Measurements from ENCODE around the gene GYS1.

Gene GYS1

GRCh38 chr19:48988860-48989259 lies 4.2 kb downstream of the GYS1 start:
- DNase-seq (ENCODE audit: low spot score), result no peak

GRCh38 chr19:48988286-48988685 lies 4.8 kb downstream of the GYS1 start:
- no peak for DNase-seq (ENCODE audit: low spot score)

- DNase-seq (ENCODE audit: low spot score), result no peak
Observed at GRCh38 chr19:48987323-48987722, 5.8 kb downstream of the GYS1 start.

- no peak for DNase-seq (ENCODE audit: low spot score)
Observed at GRCh38 chr19:48986211-48986610, 6.9 kb downstream of the GYS1 start.

- no peak for DNase-seq (ENCODE audit: low spot score)
Observed at GRCh38 chr19:48985711-48986110, 7.4 kb downstream of the GYS1 start.

- DNase-seq (ENCODE audit: low spot score), result no peak
Observed at GRCh38 chr19:48982280-48982679, 10.8 kb downstream of the GYS1 start.

- DNase-seq (ENCODE audit: low spot score), result no peak
Observed at GRCh38 chr19:48977061-48977460, 16.0 kb downstream of the GYS1 start.

- DNase-seq (ENCODE audit: low spot score), result no peak
Observed at GRCh38 chr19:48975947-48976847, 16.9 kb downstream of the GYS1 start.

- DNase-seq (ENCODE audit: low spot score), result peak; percentile 81
Observed at GRCh38 chr19:48970923-48971395, 22.1 kb downstream of the GYS1 start.

GRCh38 chr19:48970139-48970766 lies 22.9 kb downstream of the GYS1 start:
- DNase-seq (ENCODE audit: low spot score), result no peak

- no peak for DNase-seq (ENCODE audit: low spot score)
Observed at GRCh38 chr19:48969276-48970138, 23.6 kb downstream of the GYS1 start.

GRCh38 chr19:48968813-48969218 lies 24.3 kb downstream of the GYS1 start:
- no peak for DNase-seq (ENCODE audit: low spot score)

GRCh38 chr19:48968179-48968661 lies 24.9 kb downstream of the GYS1 start:
- no peak for DNase-seq (ENCODE audit: low spot score)

- no peak for DNase-seq (ENCODE audit: low spot score)
Observed at GRCh38 chr19:48967346-48968178, 25.5 kb downstream of the GYS1 start.

GRCh38 chr19:48966541-48967345 lies 26.4 kb downstream of the GYS1 start:
- no peak for DNase-seq (ENCODE audit: low spot score)

- DNase-seq (ENCODE audit: low spot score), result peak; percentile 92
Observed at GRCh38 chr19:48965806-48966540, 27.1 kb downstream of the GYS1 start.

- peak; percentile 97 for DNase-seq (ENCODE audit: low spot score)
Observed at GRCh38 chr19:48965040-48965805, 27.9 kb downstream of the GYS1 start, which contains the start of gene FTL. FTL (plus strand) TSS chr19:48965309; CDS start chr19:48965508, 199 bp downstream.

- DNase-seq (ENCODE audit: low spot score), result no peak
Observed at GRCh38 chr19:48964205-48965039, 28.7 kb downstream of the GYS1 start.

Data from left forelimb (tissue), 1 donor.